HL-60/S4 treated with retinoic acid at 250 ng/mL for 4 days and 3 days (cell line): ENCODE results near the gene TSPAN1.
"Not testable (repeated sequence)": the region's sequence is repeated elsewhere in the genome, so short reads cannot be mapped to it uniquely, and the experiment has no call there.

Source experiments
- in situ Hi-C: fragments of 300-500 bp; cut with MboI; formaldehyde crosslinking; loops from 2 replicates; pipeline ENCODE4 v1.7.0; 2022; ENCODE audit warnings: low sequenced_read_pairs

Gene TSPAN1

GRCh38 chr1:46215504-46215903 lies 40.6 kb downstream of the TSPAN1 start:
- in situ Hi-C loops = no loop called here

DNA sequence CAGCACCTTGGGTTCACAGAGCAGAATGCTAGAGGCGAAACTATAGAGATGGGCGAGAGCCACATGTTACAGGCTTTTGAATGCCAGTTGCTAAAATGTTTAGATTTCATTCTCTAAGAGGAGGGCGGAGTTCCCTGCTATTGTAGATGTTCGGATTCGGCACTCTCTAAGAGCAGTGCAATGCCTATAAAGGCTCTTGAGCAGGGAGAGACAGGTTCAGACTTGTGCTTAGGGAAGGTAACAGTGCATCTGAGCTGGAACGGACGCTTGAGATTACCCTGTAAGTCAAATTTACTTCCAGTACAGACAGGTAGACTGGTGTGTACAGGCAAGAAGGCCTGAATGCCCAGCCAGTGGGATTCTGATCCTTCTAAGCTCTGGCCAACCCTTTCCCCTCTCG lies 43.6 kb downstream of the TSPAN1 start:
- in situ Hi-C loops = no loop called here

DNA sequence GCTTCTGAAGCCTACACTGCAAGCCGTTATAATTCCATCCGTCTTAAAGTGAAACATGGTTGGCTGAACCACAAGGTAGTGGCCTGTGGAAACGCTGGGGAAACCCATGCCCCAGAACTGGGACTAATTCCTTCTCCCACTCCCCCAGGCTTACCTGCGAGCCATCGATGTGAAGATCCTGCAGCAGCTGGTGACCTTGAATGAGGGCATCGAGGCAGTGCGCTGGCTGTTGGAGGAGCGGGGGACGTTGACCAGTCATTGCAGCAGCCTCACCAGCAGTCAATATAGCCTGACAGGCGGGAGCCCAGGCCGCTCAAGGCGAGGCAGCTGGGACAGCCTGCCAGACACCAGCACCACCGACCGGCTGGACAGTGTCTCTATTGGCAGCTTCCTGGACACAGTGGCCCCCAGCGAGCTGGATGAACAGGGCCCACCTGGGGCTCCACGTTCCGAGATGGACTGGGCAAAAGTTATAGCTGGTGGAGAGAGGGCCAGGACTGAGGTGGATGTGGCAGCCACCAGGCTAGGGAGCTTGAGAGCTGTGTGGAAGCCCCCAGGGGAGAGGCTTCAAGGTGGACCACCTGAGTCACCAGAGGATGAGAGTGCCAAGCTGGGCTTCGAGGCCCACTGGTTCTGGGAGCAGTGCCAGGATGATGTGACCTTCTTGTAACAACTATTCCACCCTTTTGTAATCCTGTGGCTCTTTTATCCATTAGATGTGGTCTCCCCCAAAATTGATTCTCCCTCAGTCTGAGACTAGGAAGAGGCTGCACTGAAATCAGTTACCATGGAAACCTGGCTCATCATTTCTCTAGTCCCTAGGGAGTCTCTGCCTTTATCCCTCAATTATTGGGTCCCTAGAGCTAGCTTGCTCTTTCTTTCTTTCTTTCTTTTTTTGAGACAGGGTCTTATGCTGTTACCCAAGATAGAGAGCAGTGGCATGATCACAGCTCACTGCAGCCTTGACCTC lies 44.9 kb downstream of the TSPAN1 start:
- in situ Hi-C loops = no loop called here

DNA sequence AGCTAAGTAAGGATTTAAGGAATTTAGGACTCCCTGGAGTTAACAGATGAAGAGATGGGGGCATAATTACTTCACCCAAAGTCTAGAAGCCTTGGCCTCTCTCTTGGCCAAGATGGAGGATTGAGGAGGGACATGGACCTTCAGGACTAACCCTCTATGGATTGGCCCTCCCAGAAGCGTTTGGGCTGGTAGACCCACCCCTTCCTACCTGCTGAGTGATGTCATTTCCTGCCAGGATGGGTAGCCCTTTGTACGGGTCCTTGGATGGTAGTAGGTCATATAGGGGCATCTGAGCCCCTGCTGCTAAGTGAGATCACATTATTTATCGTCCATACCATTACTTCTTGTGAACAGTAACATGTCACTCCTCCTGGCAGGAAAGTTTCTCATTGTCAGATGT lies 45.9 kb downstream of the TSPAN1 start:
- in situ Hi-C loops = no loop called here

- in situ Hi-C loops = no loop called here
Measured at GRCh38 chr1:46221749-46222148, 46.9 kb downstream of the TSPAN1 start.

GRCh38 chr1:46223055-46223454 lies 48.2 kb downstream of the TSPAN1 start:
- in situ Hi-C loops = not testable (repeated sequence)

- in situ Hi-C loops = no loop called here
Measured at GRCh38 chr1:46223472-46223943, 48.6 kb downstream of the TSPAN1 start.

DNA sequence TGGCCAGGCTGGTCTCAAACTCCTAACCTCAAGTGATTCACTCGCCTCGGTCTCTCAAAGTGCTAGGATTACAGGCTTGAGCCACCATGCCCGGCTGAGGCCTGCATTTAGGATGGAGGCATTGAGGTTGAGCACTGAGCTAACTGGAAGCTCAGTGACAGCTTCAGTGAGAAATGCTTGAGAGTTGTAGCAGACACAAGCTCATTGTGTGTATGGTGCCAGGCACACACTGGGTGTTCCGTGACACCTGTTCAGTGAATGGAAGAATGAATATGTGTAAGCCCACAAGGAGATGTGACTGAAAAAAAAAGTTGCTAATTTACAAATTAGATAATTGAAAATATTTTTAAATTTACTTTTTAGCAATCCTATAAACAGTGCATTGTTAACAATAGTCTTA lies 50.1 kb downstream of the TSPAN1 start:
- in situ Hi-C loops = no loop called here

- in situ Hi-C loops = not testable (repeated sequence)
Measured at GRCh38 chr1:46231231-46231630, 56.3 kb downstream of the TSPAN1 start.
